Neuronal stem cell (in vitro differentiated cells): ENCODE results near the gene OR4K14.

Experiments
- DNase-seq: peaks from one replicate; pipeline ENCODE4 v3.0.0-alpha.2; 2013; ENCODE audit warnings: low spot score
- H2AFZ ChIP-seq: one replicate; pipeline ENCODE4 v1.6.1; 2013; ENCODE audit warnings: mild to moderate bottlenecking, low read length, inconsistent platforms
- H2AK5ac ChIP-seq: 2 replicates; pipeline ENCODE4 v1.6.1; 2013; ENCODE audit warnings: low read depth, mild to moderate bottlenecking, inconsistent platforms, low read length, moderate library complexity, mixed read lengths
- H2BK120ac ChIP-seq: 2 replicates; pipeline ENCODE4 v1.6.1; 2013; ENCODE audit warnings: low read depth, mild to moderate bottlenecking, inconsistent platforms, low read length, moderate library complexity, mixed read lengths
- H2BK12ac ChIP-seq: one replicate; pipeline ENCODE4 v1.6.1; 2013; ENCODE audit warnings: low read length, inconsistent platforms
- H2BK15ac ChIP-seq: 2 replicates; pipeline ENCODE4 v1.6.1; 2013; ENCODE audit warnings: mild to moderate bottlenecking, low read length, inconsistent platforms, mixed read lengths
- H2BK5ac ChIP-seq: one replicate; pipeline ENCODE4 v1.6.1; 2013; ENCODE audit warnings: inconsistent platforms, mild to moderate bottlenecking, low read length, moderate library complexity
- H3K14ac ChIP-seq: one replicate; pipeline ENCODE4 v1.6.1; 2013; ENCODE audit warnings: low read length, inconsistent platforms
- H3K18ac ChIP-seq: 2 replicates; pipeline ENCODE4 v1.6.1; 2013; ENCODE audit warnings: low read length, inconsistent platforms
- H3K23ac ChIP-seq: 2 replicates; pipeline ENCODE4 v1.6.1; 2013; ENCODE audit warnings: low read depth, mild to moderate bottlenecking, mixed read lengths, low read length, inconsistent platforms; ENCODE audit not compliant: poor library complexity
- H3K27ac ChIP-seq: replicated peaks from 3 replicates; pipeline ENCODE4 v1.5.1; 2013; ENCODE audit warnings: low read length, inconsistent platforms
- H3K27me3 ChIP-seq, 3 experiments: 2 replicates each; pipeline ENCODE4 v1.6.1; 2013; ENCODE audit warnings: low read length in 3 of 3, mild to moderate bottlenecking in 2 of 3, inconsistent platforms in 1 of 3, low read depth in 1 of 3, mixed read lengths in 1 of 3, moderate library complexity in 1 of 3; ENCODE audit not compliant: control insufficient read depth in 3 of 3, insufficient read depth in 3 of 3
- H3K36me3 ChIP-seq, 2 donors: replicated peaks in 1 of 2; 2 replicates each; pipeline ENCODE4 v1.6.1; 2013; ENCODE audit warnings: low read length in 2 of 2; ENCODE audit not compliant: control insufficient read depth in 2 of 2, insufficient read depth in 2 of 2
- H3K4ac ChIP-seq: 2 replicates; pipeline ENCODE4 v1.6.1; 2013; ENCODE audit warnings: inconsistent platforms, mild to moderate bottlenecking, low read length, moderate library complexity
- H3K4me1 ChIP-seq, 2 donors: 1 replicate in 1 of 2; 2 replicates in 1 of 2; pipeline ENCODE4 v1.6.1; 2013; ENCODE audit warnings: low read length in 2 of 2, low read depth in 1 of 2; ENCODE audit not compliant: control insufficient read depth in 2 of 2, insufficient read depth in 1 of 2
- H3K4me2 ChIP-seq: one replicate; pipeline ENCODE4 v1.6.1; 2013; ENCODE audit warnings: mild to moderate bottlenecking, low read length, inconsistent platforms; ENCODE audit not compliant: insufficient read depth, poor library complexity, severe bottlenecking
- H3K4me3 ChIP-seq, 2 donors: 2 replicates each; pipeline ENCODE4 v1.5.1; 2013; ENCODE audit warnings: low read length in 2 of 2, mild to moderate bottlenecking in 2 of 2, inconsistent platforms in 1 of 2, moderate library complexity in 1 of 2
- H3K79me1 ChIP-seq: one replicate; pipeline ENCODE4 v1.6.1; 2013; ENCODE audit warnings: low read depth, mild to moderate bottlenecking, inconsistent platforms, low read length, moderate library complexity
- H3K9ac ChIP-seq: one replicate; pipeline ENCODE4 v1.6.1; 2013; ENCODE audit warnings: mild to moderate bottlenecking, low read depth, low read length, inconsistent platforms; ENCODE audit not compliant: poor library complexity
- H3K9me3 ChIP-seq, 2 donors: replicated peaks in 1 of 2; 2 replicates each; pipeline versions ENCODE3 to v1.6.1; 2013; ENCODE audit warnings: low read length in 2 of 2, mild to moderate bottlenecking in 2 of 2, inconsistent platforms in 1 of 2, low read depth in 1 of 2, mixed read lengths in 1 of 2, moderate library complexity in 1 of 2; ENCODE audit not compliant: control insufficient read depth in 2 of 2, insufficient read depth in 1 of 2
- H4K8ac ChIP-seq: one replicate; pipeline ENCODE4 v1.6.1; 2013; ENCODE audit warnings: low read depth, mild to moderate bottlenecking, inconsistent platforms, low read length, moderate library complexity
- H4K91ac ChIP-seq: one replicate; pipeline ENCODE4 v1.6.1; 2013; ENCODE audit warnings: low read length, low read depth, mild to moderate bottlenecking, inconsistent platforms; ENCODE audit not compliant: poor library complexity
- WGBS, 2 donors: extraction: QIAGEN DNeasy Blood & Tissue Kit; methylation state at CpG; one replicate each; pipeline ENCODE4 v1.1.7; 2013; ENCODE audit warnings: missing lambda C conversion rate in 2 of 2, mixed read lengths in 1 of 2; ENCODE audit not compliant: insufficient read length in 2 of 2, insufficient replicate concordance in 1 of 2; ENCODE audit errors: extremely low coverage in 2 of 2; 5-methylcytosine and 5-hydroxymethylcytosine counted together

The OR4K14 gene

GRCh38 chr14:20035938-20036337, 16.8 kb upstream of the OR4K14 start, which contains the start of gene OR4K13:
TSS of gene OR4K13 (minus strand) at chr14:20036038. CDS start at chr14:20034758, 1,280 bp downstream.
- no peak within 1 kb of the TSS for H3K23ac ChIP-seq
- H2AK5ac ChIP-seq = no peak within 1 kb of the TSS
- no peak within 1 kb of the TSS for H4K8ac ChIP-seq
- no peak within 1 kb of the TSS for H2AFZ ChIP-seq
- no peak within 1 kb of the TSS for H2BK12ac ChIP-seq
- no peak within 1 kb of the TSS for H3K4me3 ChIP-seq
- no peak within 1 kb of the TSS for H2BK120ac ChIP-seq
- no peak within 1 kb of the TSS for H3K18ac ChIP-seq
- no peaks in the 10 kb centered on the region for H3K79me1 ChIP-seq
- H3K27me3 ChIP-seq = no peaks in the 10 kb centered on the region
- no peak for DNase-seq
- no peaks in the 10 kb centered on the region for H3K36me3 ChIP-seq
- no peak within 1 kb of the TSS for H3K27ac ChIP-seq
- no peak within 1 kb of the TSS for H3K9ac ChIP-seq
- no peak within 1 kb of the TSS for H3K14ac ChIP-seq
- H2BK15ac ChIP-seq = no peak within 1 kb of the TSS
- H4K91ac ChIP-seq = no peak within 1 kb of the TSS
- no CpG with 5 or more reads among the region's 4 CpGs for WGBS, 2 donors
- H3K4me1 ChIP-seq = no peaks in the 10 kb centered on the region
- no peak within 1 kb of the TSS for H3K4ac ChIP-seq
- peaks cover 0 to 11% of the 10 kb centered on the region in 2 donors for H3K9me3 ChIP-seq
- no peak within 1 kb of the TSS for H2BK5ac ChIP-seq
- H3K4me2 ChIP-seq = no peak within 1 kb of the TSS

DNA sequence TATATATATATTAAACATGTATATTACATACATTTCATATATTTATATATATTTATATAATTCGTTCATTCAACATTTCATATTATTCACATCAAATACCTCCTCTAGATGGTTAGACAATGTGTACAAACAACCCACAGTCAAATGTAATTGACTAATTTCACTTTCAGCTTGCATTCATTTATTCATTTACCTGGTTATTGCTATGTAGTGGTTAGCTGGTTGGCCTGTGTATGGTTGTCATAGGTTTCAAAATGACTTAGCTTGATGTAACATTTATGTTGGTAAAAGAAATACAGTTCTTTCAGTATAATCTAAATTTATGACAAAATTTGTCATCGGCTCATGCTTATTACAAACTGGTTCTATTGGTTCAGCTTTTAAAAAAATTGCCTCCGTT, 16.3 kb upstream of the OR4K14 start:
- Histone ChIP-seq H3K18ac (no peak overlapping the region), H2BK12ac (no peak overlapping the region), H2BK120ac (no peak overlapping the region), H4K8ac (no peak overlapping the region), H3K4me2 (no peak overlapping the region), H2BK5ac (no peak overlapping the region), H3K36me3 (no peaks in the 10 kb centered on the region), H3K27me3 (no peaks in the 10 kb centered on the region), H3K9me3 (peaks cover 0 to 13% of the 10 kb centered on the region in 2 donors), H3K23ac (no peak overlapping the region), H2AFZ (no peak overlapping the region), H3K9ac (no peak overlapping the region), H3K79me1 (no peaks in the 10 kb centered on the region), H4K91ac (no peak overlapping the region), H3K27ac (no peak overlapping the region), H2AK5ac (no peak overlapping the region), H3K4me3 (no peak overlapping the region), H3K14ac (no peak overlapping the region), H3K4ac (no peak overlapping the region), H3K4me1 (no peaks in the 10 kb centered on the region), H2BK15ac (no peak overlapping the region)
- no CpG with 5 or more reads among the region's 3 CpGs for WGBS, 2 donors
- no peak for DNase-seq

DNA sequence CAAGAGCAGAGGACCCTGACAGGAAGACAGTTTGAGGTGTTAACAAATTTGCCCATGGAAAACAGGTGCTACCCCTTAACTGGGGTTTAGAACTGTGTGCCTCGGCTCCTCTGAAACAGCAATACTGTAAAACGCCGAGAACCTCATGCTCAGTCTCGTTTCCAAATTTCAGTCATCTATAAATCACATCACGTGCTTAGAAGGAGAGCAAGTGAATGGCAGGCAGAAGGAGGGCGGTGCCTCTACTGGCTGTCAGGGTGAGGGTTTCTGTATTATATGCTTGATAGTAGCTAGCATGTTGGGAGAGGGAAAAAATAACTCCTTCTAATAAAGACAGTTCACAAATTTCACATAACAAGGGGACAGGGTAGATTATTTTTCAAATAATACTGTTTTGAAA, 12.0 kb upstream of the OR4K14 start:
- Histone ChIP-seq H2BK120ac (no peak overlapping the region), H4K8ac (no peak overlapping the region), H2BK15ac (no peak overlapping the region), H4K91ac (no peak overlapping the region), H2BK12ac (no peak overlapping the region), H3K79me1 (no peaks in the 10 kb centered on the region), H3K9me3 (peaks cover 0 to 18% of the 10 kb centered on the region in 2 donors), H2AK5ac (no peak overlapping the region), H3K36me3 (no peaks in the 10 kb centered on the region), H3K4me3 (no peak overlapping the region), H3K27ac (no peak overlapping the region), H3K9ac (no peak overlapping the region), H3K18ac (no peak overlapping the region), H3K4me2 (no peak overlapping the region), H2AFZ (no peak overlapping the region), H3K4me1 (no peaks in the 10 kb centered on the region), H3K4ac (no peak overlapping the region), H3K23ac (no peak overlapping the region), H3K14ac (no peak overlapping the region), H3K27me3 (no peaks in the 10 kb centered on the region), H2BK5ac (no peak overlapping the region)
- no peak for DNase-seq
- WGBS, 2 donors = no CpG with 5 or more reads among the region's 6 CpGs

DNA sequence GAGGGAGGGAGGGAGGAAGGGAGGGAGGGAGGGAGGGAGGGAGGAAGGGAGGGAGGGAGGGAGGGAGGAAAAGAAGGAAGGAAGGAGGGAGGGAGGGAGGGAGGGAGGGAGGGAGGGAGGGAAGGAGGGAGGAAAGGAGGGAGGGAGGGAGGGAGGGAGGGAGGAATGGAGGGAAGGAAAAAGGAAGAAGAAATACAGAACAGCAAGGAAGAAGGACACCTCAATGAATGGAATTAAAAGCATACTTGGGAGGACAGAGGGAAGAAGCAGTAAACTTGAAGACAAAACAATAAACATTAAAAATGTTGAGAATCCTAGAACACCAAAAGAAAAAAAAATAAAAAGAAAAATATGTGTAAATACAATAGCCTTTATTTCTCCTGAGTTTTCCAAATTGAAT, 11.0 kb downstream of the OR4K14 start:
- no peak overlapping the region for H3K23ac ChIP-seq
- H2BK15ac ChIP-seq = no peak overlapping the region
- no peaks in the 10 kb centered on the region for H3K27me3 ChIP-seq
- H3K79me1 ChIP-seq = no peaks in the 10 kb centered on the region
- H3K36me3 ChIP-seq = no peaks in the 10 kb centered on the region
- no peak overlapping the region for H2BK12ac ChIP-seq
- no peak overlapping the region for H2BK120ac ChIP-seq
- no peak overlapping the region for H2BK5ac ChIP-seq
- no peak overlapping the region for H3K9ac ChIP-seq
- no peak overlapping the region for H3K18ac ChIP-seq
- no peak overlapping the region for H4K91ac ChIP-seq
- no peak overlapping the region for H2AFZ ChIP-seq
- no peak overlapping the region for H3K4me2 ChIP-seq
- H3K27ac ChIP-seq = no peak overlapping the region
- H3K4ac ChIP-seq = no peak overlapping the region
- no peak for DNase-seq
- H3K9me3 ChIP-seq = peaks cover 0 to 11% of the 10 kb centered on the region in 2 donors
- H3K4me3 ChIP-seq = no peak overlapping the region
- H4K8ac ChIP-seq = no peak overlapping the region
- H3K4me1 ChIP-seq = no peaks in the 10 kb centered on the region
- H3K14ac ChIP-seq = no peak overlapping the region
- H2AK5ac ChIP-seq = no peak overlapping the region
